GM21786 (cell line): ENCODE results near the gene KCNK4.
"Not testable (repeated sequence)": the region's sequence is repeated elsewhere in the genome, so short reads cannot be mapped to it uniquely, and the experiment has no call there.

ENCODE experiments used
- ATAC-seq: cut with Tn5 transposase; IDR thresholded peaks from one replicate; pipeline ENCODE4 v1.9.1; 2021; ENCODE audit not compliant: unreplicated experiment

Gene KCNK4

DNA sequence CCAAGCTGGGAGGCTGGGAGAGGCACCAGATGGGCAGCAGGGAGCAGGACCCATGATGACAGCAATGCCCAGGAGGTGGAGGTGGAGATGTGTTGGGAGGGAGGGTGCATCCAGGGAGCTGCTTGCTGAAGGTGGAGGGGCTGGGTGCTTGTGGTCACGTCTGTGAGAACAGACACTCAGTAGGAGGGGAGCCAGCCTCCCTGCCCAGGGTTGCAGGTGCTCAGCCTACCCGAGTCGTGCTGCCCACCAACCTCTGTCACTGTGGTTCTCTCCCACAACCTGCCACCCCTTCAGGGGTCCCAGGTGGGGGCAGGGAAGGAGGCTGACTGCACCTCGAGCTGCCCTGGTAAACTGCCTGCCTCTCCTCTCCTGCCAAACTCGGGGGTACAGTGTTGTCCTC lies 32.3 kb downstream of the KCNK4 start:
- ATAC-seq = no peak

GRCh38 chr11:64323984-64324383 lies 32.9 kb downstream of the KCNK4 start:
- ATAC-seq = not testable (repeated sequence)

DNA sequence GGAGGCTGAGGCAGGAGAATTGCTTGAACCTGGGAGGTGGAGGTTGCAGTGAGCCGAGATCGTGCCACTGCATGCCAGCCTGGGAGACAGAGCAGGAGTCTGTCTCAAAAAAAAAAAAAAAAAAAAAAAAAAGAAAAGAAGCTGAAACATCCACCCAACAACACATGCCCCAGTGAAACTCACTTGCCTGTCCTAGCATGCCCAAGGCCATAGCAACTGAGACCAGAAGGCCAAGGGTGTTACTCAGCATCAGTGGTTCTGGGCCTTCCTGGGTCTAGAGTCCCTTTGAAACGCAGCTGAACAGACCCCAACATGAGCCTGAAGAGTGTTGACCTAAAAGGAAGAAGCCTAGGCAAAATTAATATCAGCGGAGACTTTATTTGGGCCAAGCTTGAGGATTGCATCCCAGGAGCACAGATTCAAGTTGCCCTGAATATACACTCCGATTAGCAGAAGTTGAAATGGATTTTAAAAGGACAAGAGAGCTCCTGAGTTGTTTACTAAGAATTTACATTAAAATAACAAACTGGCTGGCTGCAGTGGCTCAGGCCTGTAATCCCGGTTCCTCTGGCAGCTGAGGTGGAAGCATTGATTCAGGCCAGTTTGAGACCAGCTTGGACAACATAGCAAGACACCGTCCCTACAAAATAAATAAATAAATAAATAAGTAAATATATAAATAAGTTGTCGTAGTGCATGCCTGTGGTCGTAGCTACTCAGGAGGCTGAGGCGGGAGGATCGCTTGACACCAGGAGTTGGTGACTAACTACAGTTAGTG lies 33.8 kb downstream of the KCNK4 start:
- ATAC-seq = no peak

DNA sequence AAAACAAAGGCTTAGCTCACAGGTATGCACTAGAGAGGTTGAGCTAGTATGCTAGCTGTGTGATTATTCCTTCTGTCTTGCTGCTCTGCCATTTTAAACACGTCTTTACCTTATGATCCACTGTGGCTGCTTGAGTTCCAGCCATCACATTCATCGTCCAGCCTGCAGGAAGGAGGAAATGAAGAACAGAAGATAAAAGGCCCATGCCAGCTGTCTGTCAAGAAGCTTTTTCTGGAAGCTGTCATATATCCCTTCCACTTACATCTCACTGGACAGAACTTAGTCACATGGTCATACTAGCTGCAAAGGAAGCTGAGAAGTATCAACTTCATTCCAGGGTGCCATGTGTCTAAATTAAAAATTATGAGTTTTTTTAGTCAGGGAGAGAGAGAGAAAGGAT lies 36.3 kb downstream of the KCNK4 start:
- no peak for ATAC-seq

DNA sequence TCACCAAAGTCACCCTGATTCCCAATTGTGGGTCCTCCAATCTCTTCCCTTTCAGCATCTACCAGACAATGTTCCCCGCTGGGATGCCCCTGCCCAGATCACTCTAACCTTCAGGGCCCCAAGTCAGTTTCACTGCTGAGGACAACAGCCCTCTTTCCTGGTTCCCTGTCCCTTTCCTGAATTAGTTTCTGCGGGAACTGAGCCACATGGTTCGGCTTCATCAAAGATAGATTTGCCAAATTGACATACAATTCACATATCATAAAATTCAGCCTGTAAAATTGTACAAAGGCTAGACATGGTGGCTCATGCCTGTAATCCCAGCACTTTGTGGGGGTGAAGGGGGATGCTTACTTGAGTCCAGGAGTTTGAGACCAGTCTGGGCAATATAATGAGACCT lies 36.9 kb downstream of the KCNK4 start:
- ATAC-seq = no peak

DNA sequence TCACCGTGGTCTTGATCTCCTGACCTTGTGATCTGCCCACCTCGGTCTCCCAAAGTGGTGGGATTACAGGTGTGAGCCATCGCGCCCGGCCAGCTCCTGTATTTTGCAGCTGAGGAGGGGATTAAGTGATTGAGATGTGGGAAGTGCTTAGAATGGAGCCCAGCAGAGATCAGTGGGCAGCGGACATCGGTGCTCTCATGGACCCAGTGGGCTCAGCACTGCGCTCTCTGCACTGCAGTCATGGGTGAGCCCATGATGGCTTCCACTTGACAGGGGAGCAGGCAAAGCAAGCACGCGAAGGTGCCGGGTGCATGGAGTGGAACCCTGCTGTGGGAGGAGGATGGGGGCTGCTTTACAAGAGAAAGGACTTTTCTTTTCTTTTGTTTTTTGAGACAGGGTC lies 39.8 kb downstream of the KCNK4 start:
- ATAC-seq = no peak

DNA sequence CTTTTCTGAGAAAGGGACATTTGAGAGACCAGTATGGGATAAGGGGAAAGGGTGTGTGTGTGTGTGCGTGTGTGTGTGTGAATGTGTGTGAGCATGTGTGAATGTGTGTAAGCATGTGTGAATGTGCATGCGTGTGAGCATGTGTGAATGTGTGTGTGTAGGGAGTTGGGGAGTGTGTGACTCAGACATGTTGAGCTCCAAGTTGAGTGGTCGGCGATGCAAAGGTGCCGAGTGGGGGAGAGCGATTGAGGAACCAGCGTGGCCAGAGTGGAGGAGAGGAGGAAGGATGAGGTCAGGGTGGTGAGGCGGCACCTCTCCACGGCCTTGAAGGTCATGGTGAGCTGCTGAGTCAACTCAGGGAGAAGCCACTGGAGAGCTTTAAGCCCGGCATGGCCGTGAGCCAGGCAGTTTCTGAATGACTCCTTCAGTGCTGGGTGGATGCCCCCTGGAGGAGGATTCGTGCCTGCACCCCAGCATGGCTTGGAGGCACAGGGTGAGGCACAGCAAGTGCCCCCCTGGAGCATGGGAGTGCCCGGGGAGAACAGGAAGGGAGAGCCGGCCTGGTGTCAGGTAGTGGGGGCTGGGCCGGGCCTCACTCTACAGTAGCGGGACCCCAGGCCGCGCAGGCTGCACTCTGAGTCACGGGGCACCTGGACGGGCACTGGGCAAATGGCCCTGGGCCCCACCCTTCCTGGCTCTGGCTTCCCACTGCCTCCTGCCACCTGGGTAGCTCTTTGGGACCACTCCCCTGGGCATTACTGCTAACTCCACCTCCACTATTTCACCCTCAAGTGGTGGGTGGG lies 40.7 kb downstream of the KCNK4 start:
- ATAC-seq = no peak

DNA sequence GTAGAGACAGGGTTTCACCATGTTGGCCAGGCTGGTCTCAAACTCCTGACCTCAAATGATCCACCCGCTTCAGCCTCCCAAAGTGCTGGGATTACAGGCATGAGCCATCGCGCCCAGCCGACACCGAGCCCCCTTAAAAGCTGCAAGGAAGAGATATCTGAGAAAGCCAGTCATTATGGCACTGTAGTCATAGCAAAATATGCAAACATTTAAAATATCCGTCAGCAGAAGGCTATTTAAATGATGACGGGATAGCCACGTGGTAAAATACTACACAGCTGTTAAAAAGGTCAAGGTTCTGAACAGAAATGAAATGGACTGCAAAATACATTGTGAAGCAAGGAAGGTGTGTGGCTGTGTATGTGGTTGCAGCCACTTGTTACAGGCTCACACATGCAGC lies 42.5 kb downstream of the KCNK4 start:
- no peak for ATAC-seq

DNA sequence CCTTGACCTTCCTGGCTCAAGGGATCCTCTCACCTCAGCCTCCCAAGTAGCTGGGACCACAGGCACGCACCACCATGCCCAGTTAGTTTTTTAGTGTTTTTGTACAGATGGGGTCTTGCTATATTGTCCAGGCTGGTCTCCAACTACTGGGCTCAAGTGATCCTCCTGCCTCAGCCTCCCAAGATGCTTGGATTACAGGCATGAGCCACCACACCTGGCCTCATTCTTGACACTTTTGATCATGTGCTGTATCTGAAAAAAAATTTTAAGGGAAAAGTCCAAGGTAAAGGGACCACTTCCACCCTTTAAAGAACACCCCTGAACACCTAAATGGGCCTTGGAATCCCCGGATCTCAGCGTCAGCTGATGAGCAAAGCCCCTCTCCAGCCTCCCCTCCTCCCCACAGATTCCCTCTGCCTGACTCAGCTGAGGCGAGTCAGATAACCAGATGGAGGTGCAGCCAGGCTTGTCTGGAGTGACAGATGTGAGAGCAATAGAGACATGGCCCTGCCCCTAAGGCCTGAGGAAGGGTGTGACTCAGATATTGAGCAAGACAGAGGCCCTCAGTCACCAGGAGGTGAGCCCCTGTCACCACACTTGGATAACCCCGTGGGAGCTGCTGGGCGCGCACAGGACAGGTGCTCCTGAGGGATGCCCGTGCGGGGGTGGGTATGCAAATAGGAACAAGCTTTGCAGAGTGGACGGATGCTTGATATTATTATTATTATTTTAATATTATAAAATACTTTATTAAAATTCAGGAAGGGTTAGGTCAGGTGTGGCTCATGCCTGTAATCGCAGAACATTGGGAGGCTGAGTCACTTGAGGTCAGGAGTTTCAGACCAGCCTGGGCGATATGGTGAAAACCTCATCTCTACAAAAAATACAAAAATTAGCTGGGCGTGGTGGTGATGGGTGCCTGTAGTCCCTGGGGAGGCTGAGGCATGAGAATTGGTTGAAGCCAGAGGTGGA lies 43.9 kb downstream of the KCNK4 start:
- peak; percentile 80 for ATAC-seq

- no peak for ATAC-seq
Observed at GRCh38 chr11:64337538-64338249, 46.6 kb downstream of the KCNK4 start.

DNA sequence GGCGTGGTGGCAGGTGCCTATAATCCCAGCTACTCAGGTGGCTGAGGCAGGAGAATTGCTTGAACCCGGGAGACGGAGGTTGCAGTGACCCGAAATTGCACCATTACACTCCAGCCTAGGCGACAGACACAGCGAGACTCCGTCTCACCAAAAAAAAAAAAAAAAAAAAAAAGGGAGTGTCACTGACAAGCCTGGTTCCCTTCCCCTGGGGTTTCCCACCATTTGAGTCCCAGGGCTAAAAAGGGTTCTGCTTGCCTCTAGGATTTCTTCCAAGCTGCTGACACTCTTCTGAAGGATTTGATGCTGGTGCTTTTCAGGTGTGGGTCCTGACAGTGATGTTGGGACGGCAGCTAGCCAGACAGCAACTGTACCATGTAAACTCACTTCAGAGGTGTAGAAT lies 47.6 kb downstream of the KCNK4 start:
- ATAC-seq = no peak

GRCh38 chr11:64339286-64339685 lies 48.2 kb downstream of the KCNK4 start:
- no peak for ATAC-seq

- peak; percentile 43 for ATAC-seq
Observed at GRCh38 chr11:64339754-64340408, 48.8 kb downstream of the KCNK4 start, which contains the start of gene CCDC88B. TSS of gene CCDC88B (plus strand) at chr11:64340204. CDS start at chr11:64340267, 63 bp downstream.

- ATAC-seq = no peak
Observed at GRCh38 chr11:64340671-64341335, 49.7 kb downstream of the KCNK4 start.

- no peak for ATAC-seq
Observed at GRCh38 chr11:64341429-64341828, 50.3 kb downstream of the KCNK4 start.

DNA sequence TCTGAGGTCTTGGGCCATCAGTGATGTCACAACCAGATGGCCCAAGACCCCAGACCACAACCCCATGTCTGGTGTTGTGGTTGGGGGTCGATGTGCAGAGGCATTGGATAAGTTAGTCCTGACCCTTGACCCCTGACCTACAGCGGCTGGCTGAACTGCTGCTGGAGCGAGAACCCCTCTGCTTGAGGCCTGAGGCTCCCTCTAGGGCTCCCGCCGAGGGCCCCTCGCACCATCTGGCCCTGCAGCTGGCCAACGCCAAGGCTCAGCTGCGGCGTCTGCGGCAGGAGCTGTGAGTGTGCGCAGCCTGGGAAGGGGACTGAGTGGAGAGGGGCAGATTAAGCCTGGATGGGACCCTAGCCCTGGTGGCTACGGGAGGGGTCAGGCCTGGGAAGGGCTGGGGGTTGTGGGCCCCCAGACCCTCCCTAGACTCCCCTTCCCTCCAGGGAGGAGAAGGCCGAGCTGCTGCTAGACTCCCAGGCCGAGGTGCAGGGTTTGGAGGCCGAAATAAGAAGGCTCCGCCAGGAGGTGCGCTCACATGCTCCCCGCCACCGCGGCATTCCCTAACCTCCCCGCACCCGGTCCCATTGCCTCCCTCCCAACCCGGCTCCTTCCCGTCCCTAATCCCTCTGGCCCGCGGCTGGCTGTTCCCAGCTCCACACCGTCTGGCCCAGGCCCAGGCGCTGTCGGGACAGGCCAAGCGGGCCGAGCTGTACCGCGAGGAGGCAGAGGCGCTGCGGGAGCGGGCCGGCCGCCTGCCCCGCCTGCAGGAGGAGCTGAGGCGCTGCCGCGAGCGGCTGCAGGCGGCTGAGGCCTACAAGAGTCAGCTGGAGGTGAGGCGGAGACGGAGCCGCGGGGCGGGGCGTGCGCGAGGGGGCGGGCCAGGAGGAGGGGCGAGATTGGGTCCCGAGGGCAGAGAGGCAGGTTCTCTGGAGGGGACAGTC lies 51.0 kb downstream of the KCNK4 start:
- ATAC-seq = peak; percentile 45

DNA sequence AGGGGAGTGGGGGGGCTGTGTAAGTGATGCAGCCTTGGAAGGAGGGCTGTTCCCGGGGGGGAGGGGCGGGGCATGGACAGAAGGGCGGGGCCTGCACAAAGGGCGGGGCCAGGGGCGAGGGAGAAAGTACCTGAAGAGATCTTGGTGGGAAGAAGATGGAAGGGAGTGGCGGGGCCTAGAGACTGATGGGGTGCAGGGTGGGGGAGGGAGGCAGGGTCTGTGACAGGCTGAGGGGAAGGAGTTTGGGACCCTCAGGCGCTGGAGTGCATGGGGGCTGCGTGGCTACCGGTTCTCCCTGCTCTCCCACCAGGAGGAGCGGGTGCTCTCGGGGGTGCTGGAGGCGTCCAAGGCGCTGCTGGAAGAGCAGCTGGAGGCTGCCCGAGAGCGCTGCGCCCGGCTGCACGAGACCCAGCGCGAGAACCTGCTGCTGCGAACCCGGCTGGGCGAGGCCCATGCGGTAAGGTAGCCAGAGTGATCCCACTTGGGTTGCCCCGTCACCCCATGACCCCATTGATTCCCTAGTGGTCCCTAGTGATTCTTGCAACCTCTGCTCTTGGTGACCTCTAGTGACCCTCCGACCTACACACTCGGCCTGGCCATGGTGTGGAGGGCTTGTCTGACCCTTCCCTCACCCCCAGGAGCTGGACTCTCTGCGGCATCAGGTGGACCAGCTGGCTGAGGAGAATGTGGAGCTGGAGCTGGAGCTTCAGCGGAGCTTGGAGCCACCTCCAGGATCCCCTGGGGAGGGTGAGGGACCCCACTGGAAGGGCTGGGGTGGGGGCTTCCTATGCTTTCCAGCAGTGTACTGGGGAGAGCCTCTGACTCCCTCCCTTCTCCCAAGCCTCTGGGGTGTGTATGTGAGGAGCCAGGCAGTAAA lies 52.0 kb downstream of the KCNK4 start:
- ATAC-seq = no peak
